ENCODE measurements around the gene GPR34.

- no peak for TF ChIP-seq CTCF (IDR thresholded peaks at IDR 0.05)
- no peak for TF ChIP-seq EZH2 (IDR thresholded peaks at IDR 0.05; ENCODE audit: borderline replicate concordance, insufficient read depth, low read depth, low read length, poor library complexity, severe bottlenecking)
Measured at GRCh38 chrX:41661366-41662095, 27.2 kb upstream of the GPR34 start.

Data from B cell (primary cell).